Esophagus (tissue), 2 donors: ENCODE measurements around the gene TECR. TPM values are rescaled to one million over a fixed set of nuclear protein-coding genes. Genes with fewer than 3 reads are reported as not detected.
"Not testable (repeated sequence)": the region's sequence is repeated elsewhere in the genome, so short reads cannot be mapped to it uniquely, and the experiment has no call there.

Experiments used
- H3K27ac ChIP-seq, 2 donors: one replicate each; pipeline ENCODE4 v1.5.1; 2013; ENCODE audit warnings: low read depth in 2 of 2, mild to moderate bottlenecking in 2 of 2, inconsistent platforms in 1 of 2, low read length in 1 of 2, moderate library complexity in 1 of 2
- H3K27me3 ChIP-seq, 2 donors: one replicate each; pipeline ENCODE4 v1.6.1; 2013; ENCODE audit warnings: low read length in 2 of 2, control low read depth in 1 of 2, mild to moderate bottlenecking in 1 of 2; ENCODE audit not compliant: insufficient read depth in 2 of 2, control insufficient read depth in 1 of 2
- H3K36me3 ChIP-seq, 2 donors: one replicate each; pipeline ENCODE4 v1.6.1; 2013; ENCODE audit warnings: low read length in 1 of 2; ENCODE audit not compliant: control insufficient read depth in 2 of 2, insufficient read depth in 2 of 2
- H3K4me1 ChIP-seq, 2 donors: one replicate each; pipeline ENCODE4 v1.6.1; 2013; ENCODE audit warnings: low read length in 1 of 2; ENCODE audit not compliant: control insufficient read depth in 2 of 2, insufficient read depth in 2 of 2
- H3K4me3 ChIP-seq, 2 donors: one replicate each; pipeline ENCODE4 v1.5.1; 2013; ENCODE audit warnings: low read length in 2 of 2, mild to moderate bottlenecking in 2 of 2, low read depth in 1 of 2, moderate library complexity in 1 of 2
- H3K9me3 ChIP-seq, 2 donors: one replicate each; pipeline ENCODE4 v1.6.1; 2013; ENCODE audit warnings: mild to moderate bottlenecking in 2 of 2, low read depth in 1 of 2, low read length in 1 of 2, moderate library complexity in 1 of 2; ENCODE audit not compliant: control insufficient read depth in 2 of 2, insufficient read depth in 1 of 2
- WGBS, 2 donors: extraction: QIAGEN DNeasy Blood & Tissue Kit; methylation state at CpG; one replicate each; pipeline ENCODE4 v1.1.7; 2013; 5-methylcytosine and 5-hydroxymethylcytosine counted together
- polyA plus RNA-seq, 2 donors: library from polyadenylated mRNA; stranded (reverse); fragments of 200-250 nt; gene quantifications; one replicate each; pipeline ENCODE4 v1.2.3, GENCODE V29; 2013
- donor health status: healthy with polysubstance abuse.
- donor health status: Bipolar disorder and iron deficiency.

The TECR gene
- polyA plus RNA-seq, 2 donors: 362 to 444 TPM

- Histone ChIP-seq H3K4me3 (no peak overlapping the region), H3K36me3 (no peaks in the 10 kb centered on the region), H3K27ac (no peak overlapping the region), H3K4me1 (no peaks in the 10 kb centered on the region), H3K27me3 (no peaks in the 10 kb centered on the region), H3K9me3 (peaks cover 0 to 2% of the 10 kb centered on the region in 2 donors)
- WGBS, 2 donors: 82 to 88% methylated on average over 2 of the region's 2 CpGs
Observed at GRCh38 chr19:14603990-14604387, 74.6 kb downstream of the TECR start.

GRCh38 chr19:14606627-14607026 lies 77.2 kb downstream of the TECR start:
- 73 to 76% methylated on average over 9 of the region's 9 CpGs for WGBS, 2 donors
- no peaks in the 10 kb centered on the region for H3K4me1 ChIP-seq
- H3K9me3 ChIP-seq: peaks cover 0 to 2% of the 10 kb centered on the region in 2 donors
- H3K27ac ChIP-seq: no peak overlapping the region
- no peaks in the 10 kb centered on the region for H3K27me3 ChIP-seq
- no peak overlapping the region for H3K4me3 ChIP-seq
- no peaks in the 10 kb centered on the region for H3K36me3 ChIP-seq

- Histone ChIP-seq H3K4me1 (no peaks in the 10 kb centered on the region), H3K36me3 (no peaks in the 10 kb centered on the region), H3K4me3 (no peak overlapping the region), H3K27ac (no peak overlapping the region), H3K9me3 (no peaks in the 10 kb centered on the region), H3K27me3 (no peaks in the 10 kb centered on the region)
- WGBS, 2 donors: 69% methylated on average over 4 of the region's 4 CpGs
Observed at GRCh38 chr19:14611051-14611450, 81.7 kb downstream of the TECR start.

- not testable (repeated sequence) for H3K27ac ChIP-seq, H3K9me3 ChIP-seq, H3K4me3 ChIP-seq, H3K4me1 ChIP-seq, H3K27me3 ChIP-seq, H3K36me3 ChIP-seq
- 66 to 82% methylated on average over 5 of the region's 5 CpGs for WGBS, 2 donors
Observed at GRCh38 chr19:14612242-14612641, 82.8 kb downstream of the TECR start.

- Histone ChIP-seq H3K36me3 (no peaks in the 10 kb centered on the region), H3K4me1 (no peaks in the 10 kb centered on the region), H3K9me3 (no peaks in the 10 kb centered on the region), H3K27me3 (no peaks in the 10 kb centered on the region), H3K4me3 (no peak overlapping the region), H3K27ac (no peak overlapping the region)
- 76 to 82% methylated on average over 4 of the region's 4 CpGs for WGBS, 2 donors
Observed at GRCh38 chr19:14612657-14613056, 83.3 kb downstream of the TECR start.

GRCh38 chr19:14613399-14614098 lies 84.2 kb downstream of the TECR start:
- not testable (repeated sequence) for H3K27ac ChIP-seq, H3K4me3 ChIP-seq, H3K4me1 ChIP-seq, H3K36me3 ChIP-seq, H3K27me3 ChIP-seq, H3K9me3 ChIP-seq
- WGBS, 2 donors: 69 to 72% methylated on average over 14 of the region's 14 CpGs

GRCh38 chr19:14614099-14614412 lies 84.7 kb downstream of the TECR start:
- no peak overlapping the region for H3K27ac ChIP-seq
- H3K27me3 ChIP-seq: no peaks in the 10 kb centered on the region
- no peaks in the 10 kb centered on the region for H3K36me3 ChIP-seq
- no peak overlapping the region for H3K4me3 ChIP-seq
- H3K9me3 ChIP-seq: peaks cover 0 to 2% of the 10 kb centered on the region in 2 donors
- H3K4me1 ChIP-seq: no peaks in the 10 kb centered on the region
- WGBS, 2 donors: 58 to 60% methylated on average over 4 of the region's 4 CpGs

Other genes starting within 250 kb of the TECR start
- gene ADGRE5, start 148.2 kb upstream of the TECR start, polyA plus RNA-seq: 1 to 10 TPM; 4.5 to 6.1 TPM
- gene DDX39A, start 110.3 kb upstream of the TECR start, polyA plus RNA-seq: 100 to 1,000 TPM in 1 of 2 donors, 10 to 100 TPM in 1; 92.6 to 111 TPM
- 10 to 100 TPM; 10.7 to 12.6 TPM for gene PKN1, start 96.3 kb upstream of the TECR start, polyA plus RNA-seq
- under 1 TPM; 0.32 to 0.47 TPM for gene PTGER1, start 54.2 kb upstream of the TECR start, polyA plus RNA-seq
- gene GIPC1, start 33.5 kb upstream of the TECR start, polyA plus RNA-seq: 100 to 1,000 TPM; 269 to 368 TPM
- 100 to 1,000 TPM; 249 to 309 TPM for gene DNAJB1, start 11.2 kb upstream of the TECR start, polyA plus RNA-seq
- gene NDUFB7, start 42.5 kb downstream of the TECR start, polyA plus RNA-seq: 100 to 1,000 TPM; 471 to 517 TPM
- under 1 TPM; 0.01 to 0.08 TPM for gene CLEC17A, start 53.5 kb downstream of the TECR start, polyA plus RNA-seq
- under 1 TPM in 1 of 2 donors, not detected in 1; 0.07 TPM for gene ADGRE3, start 145.2 kb downstream of the TECR start, polyA plus RNA-seq
- 1 to 10 TPM; 4.0 to 6.9 TPM for gene ZNF333, start 160.5 kb downstream of the TECR start, polyA plus RNA-seq
- under 1 TPM; 0.22 to 0.73 TPM for gene ADGRE2, start 249.0 kb downstream of the TECR start, polyA plus RNA-seq